Measurements from ENCODE around the gene CGB2.
"Not testable (repeated sequence)": the region's sequence is repeated elsewhere in the genome, so short reads cannot be mapped to it uniquely, and the experiment has no call there.

Gene CGB2

GRCh38 chr19:49010453-49010852 is 21.2 kb upstream of the CGB2 start:
- DNase-seq, result no peak

GRCh38 chr19:49011194-49011593 is 20.5 kb upstream of the CGB2 start:
- DNase-seq, result no peak

- no peak for DNase-seq
These were observed 17.4 kb upstream of the CGB2 start for GRCh38 chr19:49014123-49014869.

DNA sequence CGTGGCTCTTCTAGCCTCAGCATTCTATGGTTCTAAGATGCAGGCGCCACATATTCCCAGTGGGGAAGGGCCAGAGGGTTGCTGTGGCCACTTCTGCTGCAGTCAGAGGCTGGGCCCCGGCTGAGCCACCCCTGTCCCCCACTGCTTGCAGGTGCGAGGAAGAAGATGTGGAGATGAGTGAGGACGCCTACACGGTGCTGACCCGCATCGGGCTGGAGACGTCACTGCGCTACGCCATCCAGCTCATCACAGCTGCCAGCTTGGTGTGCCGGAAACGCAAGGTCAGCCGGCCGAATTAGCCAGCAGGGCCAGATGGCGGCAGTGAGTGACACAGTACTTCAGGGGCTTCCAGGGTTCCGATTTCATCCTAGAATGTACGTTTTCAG is 16.8 kb upstream of the CGB2 start:
- no peak for DNase-seq

GRCh38 chr19:49016067-49016839 is 15.4 kb upstream of the CGB2 start:
- DNase-seq, result no peak

DNA sequence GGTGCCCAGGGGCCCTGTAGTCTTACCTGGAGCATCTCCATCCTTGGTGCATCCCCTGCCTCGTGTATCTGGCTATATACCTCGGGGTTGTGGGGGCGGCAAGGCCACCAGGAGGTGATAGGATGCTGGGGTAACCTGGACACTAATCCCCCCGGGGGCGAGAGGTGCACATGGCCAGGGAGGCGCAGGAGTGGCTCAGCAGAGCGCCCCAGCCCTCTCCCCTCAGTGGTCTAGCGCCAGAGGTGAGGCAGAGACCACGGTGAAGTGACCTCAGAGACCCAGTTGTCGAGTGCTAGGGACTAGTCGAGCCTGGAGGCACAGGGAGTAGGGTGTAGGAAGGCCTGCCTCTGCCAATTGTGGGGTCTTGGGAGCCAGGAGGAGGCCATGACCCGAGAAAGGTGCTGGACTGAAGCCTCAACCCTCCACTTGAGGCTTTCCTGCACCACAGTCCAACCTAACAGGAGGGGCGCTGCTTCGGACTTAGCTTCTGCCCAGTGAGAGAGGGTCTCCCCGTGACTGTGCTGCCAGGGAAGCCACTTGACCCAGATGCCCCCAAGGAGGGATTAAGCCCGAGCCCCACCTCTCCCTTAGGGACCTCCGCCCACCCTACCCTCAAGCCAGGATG is 14.5 kb upstream of the CGB2 start, which contains the start of gene LHB:
TSS of gene LHB (minus strand) at position 51 of the 625 bp plus-strand sequence. CDS start at position 41, 10 bp downstream.
- DNase-seq, result no peak

GRCh38 chr19:49017666-49018351 is 13.9 kb upstream of the CGB2 start:
- peak in 1 of 14 donors; percentile 31 for DNase-seq

GRCh38 chr19:49018388-49019241 is 13.1 kb upstream of the CGB2 start:
- DNase-seq, result not testable (repeated sequence)

- DNase-seq, result peak in 4 of 14 donors; percentile 7 to 32 (median 16)
These were observed 12.3 kb upstream of the CGB2 start for GRCh38 chr19:49019242-49019932.

DNA sequence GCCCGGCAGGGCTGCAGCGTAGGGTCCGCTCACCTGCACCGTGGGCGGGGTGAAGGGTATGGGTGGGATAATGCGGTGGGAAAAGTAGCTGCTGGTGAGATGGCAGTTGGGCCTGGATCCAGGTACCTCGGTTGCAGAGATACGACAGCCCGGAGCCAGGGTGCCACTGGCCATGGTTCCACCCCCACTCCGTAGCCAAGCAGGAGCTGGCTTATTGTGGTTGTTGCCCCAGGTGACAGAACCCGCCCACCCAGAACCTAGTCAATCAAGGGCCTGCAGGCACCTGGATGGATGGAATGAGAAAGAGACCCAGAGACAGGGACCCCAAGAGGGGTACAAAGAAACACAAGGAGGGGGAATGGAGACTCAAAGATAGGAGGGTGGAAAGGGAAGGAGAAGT is 11.3 kb upstream of the CGB2 start:
- DNase-seq, result no peak

DNA sequence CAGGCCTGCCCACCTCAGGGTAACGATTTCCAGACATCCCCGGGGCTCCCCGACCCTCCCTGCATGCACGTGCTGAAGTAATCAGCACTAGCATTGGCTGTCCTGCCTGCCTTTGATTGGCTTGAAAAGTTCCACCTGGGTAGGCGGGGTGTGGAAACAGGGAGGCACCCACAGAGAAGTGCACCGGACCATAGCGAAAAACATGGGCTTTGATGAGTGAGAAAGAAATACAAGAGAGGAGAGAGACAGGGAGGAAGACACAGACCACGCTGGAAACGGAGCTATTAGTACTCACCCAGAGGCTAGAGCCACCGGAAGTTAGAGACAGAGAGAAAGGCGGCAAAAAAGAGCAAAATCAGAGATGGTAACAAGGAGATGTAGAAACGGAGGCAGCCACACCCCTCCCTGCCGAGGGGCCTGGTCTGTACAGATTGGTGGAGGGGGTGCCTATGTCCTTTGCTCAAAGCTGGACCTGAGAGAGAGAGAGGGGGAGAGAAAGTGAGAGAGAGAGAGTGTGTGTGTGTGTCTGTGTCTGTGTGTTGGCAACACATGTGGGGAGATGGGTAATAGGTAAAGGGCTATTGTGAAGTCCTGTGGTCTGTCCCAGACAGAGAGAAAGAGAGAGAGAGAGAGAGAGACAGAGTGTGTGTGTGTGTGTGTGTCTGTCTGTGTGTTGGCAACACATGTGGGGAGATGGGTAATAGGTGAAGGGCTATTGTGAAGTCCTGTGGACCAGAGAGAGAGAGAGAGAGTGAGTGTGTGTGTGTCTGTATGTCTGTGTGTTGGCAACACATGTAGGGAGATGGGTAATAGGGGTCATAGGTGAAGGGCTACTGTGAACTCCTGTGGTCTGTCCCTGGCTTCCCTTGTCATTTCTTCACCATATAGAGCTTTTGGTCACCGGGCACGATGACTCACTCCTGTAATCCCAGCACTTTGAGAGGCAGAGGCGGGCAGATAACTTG is 10.5 kb upstream of the CGB2 start:
- DNase-seq, result no peak

DNA sequence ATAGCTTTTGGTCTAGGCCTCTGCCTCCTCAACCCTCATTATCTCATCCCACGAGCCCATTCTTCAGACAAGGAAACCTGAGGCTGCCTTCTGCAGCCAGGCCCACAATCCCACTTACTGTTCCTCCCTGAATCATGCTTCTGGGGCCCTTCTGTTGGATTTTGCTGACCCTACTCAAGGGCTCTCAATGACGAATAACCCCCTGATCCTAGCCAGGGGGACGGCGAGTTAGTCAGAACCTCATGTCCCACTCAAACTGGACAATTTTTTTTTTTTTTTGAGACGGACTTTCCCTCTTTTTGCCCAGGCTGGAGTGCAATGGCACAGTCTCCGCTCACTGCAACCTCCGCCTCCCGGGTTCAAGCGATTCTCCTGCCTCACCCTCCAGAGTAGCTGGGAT is 9.6 kb upstream of the CGB2 start:
- DNase-seq, result no peak

GRCh38 chr19:49024233-49024632 is 7.5 kb upstream of the CGB2 start, which contains the start of gene CGB3:
Gene CGB3, minus strand, starts transcription at chr19:49024333. Its CDS starts 362 bp downstream, at chr19:49023971.
- not testable (repeated sequence) for DNase-seq

GRCh38 chr19:49025088-49025487 is 6.6 kb upstream of the CGB2 start:
- not testable (repeated sequence) for DNase-seq

- not testable (repeated sequence) for DNase-seq
These were observed 6.1 kb upstream of the CGB2 start for GRCh38 chr19:49025599-49025998.

DNA sequence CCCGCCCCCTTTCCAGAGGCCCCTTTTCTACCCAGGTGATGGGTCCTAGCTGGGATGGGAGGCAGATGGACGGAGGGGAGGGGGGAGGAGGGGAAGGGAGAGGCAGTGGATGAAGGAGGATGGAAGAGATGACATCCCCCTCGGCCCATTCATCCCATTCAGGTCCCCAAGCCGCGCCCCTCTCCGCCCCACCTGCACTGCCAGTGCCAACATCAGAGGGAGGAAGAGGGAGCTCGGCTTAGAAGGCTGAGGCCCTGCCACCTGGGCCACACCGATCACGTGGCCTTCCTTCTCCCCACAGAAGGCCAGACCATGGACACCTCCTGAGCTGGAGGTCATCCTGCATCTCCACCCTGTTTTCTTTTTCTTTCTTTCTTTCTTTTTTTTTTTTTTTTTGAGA is 3.0 kb upstream of the CGB2 start:
- not testable (repeated sequence) for DNase-seq

- DNase-seq, result not testable (repeated sequence)
These were observed 1.9 kb upstream of the CGB2 start for GRCh38 chr19:49029749-49030148.

DNA sequence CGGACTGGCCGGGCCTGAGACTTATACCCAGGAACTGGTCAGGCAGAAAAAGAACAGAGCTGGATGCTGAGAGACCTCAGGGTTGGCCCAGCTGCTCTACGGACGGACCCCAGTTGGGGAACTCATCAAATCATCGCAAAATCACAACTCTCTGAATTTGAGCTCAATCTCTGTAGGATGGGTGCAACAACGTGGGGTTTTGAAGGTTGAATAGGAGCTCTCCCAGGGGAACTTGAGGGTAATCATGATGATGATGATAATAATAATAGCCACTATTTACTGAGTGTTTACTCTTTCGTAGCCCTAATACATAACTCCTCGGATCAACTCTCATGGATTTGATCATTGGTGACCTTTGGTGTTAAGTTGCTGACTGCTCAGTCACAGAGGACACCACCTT is 1.4 kb upstream of the CGB2 start:
- DNase-seq, result not testable (repeated sequence)

- DNase-seq, result not testable (repeated sequence)
These were observed 5.1 kb downstream of the CGB2 start, which contains the start of gene CGB1 for GRCh38 chr19:49036815-49037214. Gene CGB1, minus strand, starts transcription at chr19:49036895. Its CDS starts 184 bp downstream, at chr19:49036711.

All from C1 segment of cervical spinal cord (tissue), 14 donors.